GM10248 (cell line): Measurements from ENCODE around the gene CNKSR2.
A peak's percentile ranks its signal among the peaks of the same experiment; 100 is the strongest.
"Not testable (repeated sequence)": the region's sequence is repeated elsewhere in the genome, so short reads cannot be mapped to it uniquely, and the experiment has no call there.

ENCODE experiments used
- CTCF ChIA-PET: fragments of 300-600 bp; sonication (Branson Sonifier 250); formaldehyde crosslinking; extraction: SDS; loops from one replicate; lab custom pipeline; 2021; ENCODE audit warnings: antibody characterized with exemption; lab: Yijun Ruan, JAX
- POLR2A ChIA-PET: fragments of 350-650 bp; sonication (Branson Sonifier 250); formaldehyde crosslinking; extraction: SDS; loops from one replicate; lab custom pipeline; 2020; ENCODE audit warnings: antibody characterized with exemption; lab: Yijun Ruan, JAX
- DNase-seq: peaks from one replicate; pipeline ENCODE4 v3.0.0; 2012; ENCODE audit errors: extremely low spot score
- CTCF ChIP-seq: IDR thresholded peaks from 2 replicates; pipeline ENCODE4 v1.5.1; 2012; ENCODE audit warnings: mild to moderate bottlenecking, low read depth; ENCODE audit errors: extremely low read depth, missing control alignments, control extremely low read depth

CNKSR2 gene

DNA sequence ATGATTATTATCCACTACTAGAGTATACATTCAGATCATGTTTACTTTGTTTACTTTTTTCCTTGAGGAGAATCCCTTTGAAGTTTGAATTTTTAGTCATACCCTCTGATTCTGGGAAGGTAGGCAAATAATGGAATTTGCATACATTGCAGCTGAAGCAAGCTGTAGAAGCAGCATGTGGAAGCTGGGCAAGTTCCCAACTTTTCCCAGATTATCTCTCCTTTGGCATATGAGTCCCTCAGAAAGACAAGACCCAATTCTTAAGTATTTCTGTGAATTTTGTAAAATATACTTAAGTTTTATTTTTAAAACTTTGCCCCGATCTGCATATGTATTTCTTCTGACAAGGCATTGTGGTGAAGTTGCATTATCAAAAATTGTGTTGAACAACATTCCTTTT is 94.9 kb downstream of the CNKSR2 start:
- CTCF ChIA-PET, result interaction anchor here (2.2 kb wide), 1 partner anchor 11 kb away, joined by 5 read pairs; no protein-coding TSS in a partner anchor
- POLR2A ChIA-PET, result no interaction called here
- DNase-seq, result no peak
- no peak for TF ChIP-seq CTCF

DNA sequence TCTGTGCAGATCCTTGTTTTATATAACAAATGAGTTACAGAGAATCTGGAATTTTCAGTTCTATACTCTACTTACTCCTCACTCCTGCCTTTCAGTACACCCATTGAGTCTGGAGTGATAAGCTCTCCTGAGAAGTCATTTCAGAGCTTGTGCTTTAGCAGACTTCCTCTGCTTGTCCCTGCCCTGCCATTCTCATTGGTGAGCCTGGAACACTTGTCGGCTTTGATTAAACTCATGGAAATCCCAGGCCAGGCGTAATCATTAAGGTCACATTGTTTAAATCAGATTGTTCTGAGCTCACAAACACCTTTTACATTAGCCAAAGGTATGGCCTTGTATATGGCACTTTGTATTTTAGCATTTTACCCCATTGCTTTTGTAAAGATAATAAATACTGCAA is 102.7 kb downstream of the CNKSR2 start:
- CTCF ChIA-PET, result interaction anchor here (1.4 to 4.7 kb wide), 2 partner anchors 11 to 947 kb away, joined by 4 to 46 read pairs; no protein-coding TSS in a partner anchor
- no peak for TF ChIP-seq CTCF
- POLR2A ChIA-PET, result no interaction called here
- no peak for DNase-seq

GRCh38 chrX:21479695-21480270 is 105.6 kb downstream of the CNKSR2 start:
- peak; percentile 27 for DNase-seq
- TF ChIP-seq CTCF, result peak; percentile 51
- CTCF ChIA-PET, result interaction anchor here (0.7 to 4.7 kb wide), 5 partner anchors 10 to 950 kb away, joined by 3 to 46 read pairs (median 5); no protein-coding TSS in a partner anchor
- POLR2A ChIA-PET, result no interaction called here

DNA sequence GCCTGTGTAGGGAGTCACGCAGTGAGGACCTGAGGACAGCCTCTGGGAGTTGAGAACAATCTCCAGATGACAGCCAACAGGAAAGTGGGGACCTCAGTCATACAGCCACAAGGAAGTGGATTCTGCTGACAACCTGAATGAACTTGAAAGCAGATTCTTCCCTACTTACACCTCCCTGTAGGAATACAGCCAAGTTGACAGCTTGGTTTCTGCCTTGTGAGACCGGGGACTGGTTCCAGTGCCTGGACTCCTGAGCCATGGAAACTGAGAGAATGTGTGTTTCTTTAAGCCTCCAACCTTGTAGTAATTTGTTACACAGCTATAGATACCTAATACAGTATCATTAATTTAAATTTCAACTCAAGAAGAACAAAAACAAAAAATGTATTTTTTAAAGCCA is 107.5 kb downstream of the CNKSR2 start:
- no peak for DNase-seq
- ChIA-PET POLR2A (no interaction called here), CTCF (interaction anchor here (4.7 kb wide), 1 partner anchor 952 kb away, joined by 46 read pairs; no protein-coding TSS in a partner anchor)
- no peak for TF ChIP-seq CTCF

DNA sequence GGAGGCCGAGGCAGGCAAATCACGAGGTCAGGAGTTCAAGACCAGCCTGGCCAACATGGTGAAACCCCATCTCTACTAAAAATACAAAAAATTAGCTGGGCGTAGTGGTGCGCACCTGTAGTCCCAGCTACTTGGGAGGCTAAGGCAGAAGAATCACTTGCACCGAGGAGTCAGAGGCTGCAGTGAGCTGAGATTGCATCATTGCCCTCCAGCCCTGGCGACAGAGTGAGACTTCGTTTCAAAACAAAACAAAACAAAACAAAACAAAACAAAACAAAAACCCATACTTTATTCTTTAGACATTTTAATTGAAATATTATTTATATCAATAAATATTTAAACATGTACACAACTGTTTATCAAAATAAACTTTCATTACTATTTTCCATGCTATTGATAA is 109.8 kb downstream of the CNKSR2 start:
- DNase-seq, POLR2A ChIA-PET: not testable (repeated sequence)
- CTCF ChIA-PET, result interaction anchor here (1.6 kb wide), 1 partner anchor 953 kb away, joined by 7 read pairs; no protein-coding TSS in a partner anchor

DNA sequence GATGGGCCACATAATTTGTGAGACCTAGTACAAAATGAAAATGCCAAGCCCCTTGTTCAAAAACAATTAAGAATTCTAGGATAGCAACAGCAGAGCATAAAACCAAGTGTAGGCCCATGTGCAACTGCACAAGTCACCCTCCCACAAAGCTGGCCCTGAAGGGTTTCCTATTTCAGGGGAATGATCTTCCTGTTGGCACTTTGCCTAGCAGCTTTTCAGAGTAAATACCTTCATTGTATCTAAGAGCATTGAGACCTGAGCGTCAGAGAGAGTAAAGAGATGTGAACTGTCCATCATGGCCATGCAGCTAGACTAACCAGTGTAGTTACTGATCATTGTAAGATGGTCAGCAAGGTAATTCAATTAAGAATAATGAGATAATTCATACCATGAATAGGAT is 113.6 kb downstream of the CNKSR2 start:
- CTCF ChIA-PET, result interaction anchor here (1.3 kb wide), 1 partner anchor 10 kb away, joined by 4 read pairs; no protein-coding TSS in a partner anchor
- POLR2A ChIA-PET, result no interaction called here
- DNase-seq, result no peak
- no peak for TF ChIP-seq CTCF

- DNase-seq, result no peak
- CTCF ChIA-PET, result interaction anchor here (1.3 kb wide), 1 partner anchor 10 kb away, joined by 3 read pairs; no protein-coding TSS in a partner anchor
- POLR2A ChIA-PET, result no interaction called here
- TF ChIP-seq CTCF, result no peak
Observed at GRCh38 chrX:21490341-21490740, 116.1 kb downstream of the CNKSR2 start.
